Measurements from ENCODE around the gene BRD1.

- no peak for TF ChIP-seq POLR2A (IDR thresholded peaks at IDR 0.05)
- TF ChIP-seq CTCF (IDR thresholded peaks at IDR 0.05): no peak
These were observed 92.8 kb downstream of the BRD1 start for GRCh38 chr22:49734882-49735281.
